ENCODE measurements around the gene NUDT3. TPM values are rescaled to one million over a fixed set of nuclear protein-coding genes. Genes with fewer than 3 reads are reported as not detected.

NUDT3 gene
- total and polyA plus RNA-seq, 9 of the 15 experiments (the other 6 are each of a cell fraction or from before 2014, with no cell fraction given): 5.4 to 81.2 (median 56.4) TPM

DNA sequence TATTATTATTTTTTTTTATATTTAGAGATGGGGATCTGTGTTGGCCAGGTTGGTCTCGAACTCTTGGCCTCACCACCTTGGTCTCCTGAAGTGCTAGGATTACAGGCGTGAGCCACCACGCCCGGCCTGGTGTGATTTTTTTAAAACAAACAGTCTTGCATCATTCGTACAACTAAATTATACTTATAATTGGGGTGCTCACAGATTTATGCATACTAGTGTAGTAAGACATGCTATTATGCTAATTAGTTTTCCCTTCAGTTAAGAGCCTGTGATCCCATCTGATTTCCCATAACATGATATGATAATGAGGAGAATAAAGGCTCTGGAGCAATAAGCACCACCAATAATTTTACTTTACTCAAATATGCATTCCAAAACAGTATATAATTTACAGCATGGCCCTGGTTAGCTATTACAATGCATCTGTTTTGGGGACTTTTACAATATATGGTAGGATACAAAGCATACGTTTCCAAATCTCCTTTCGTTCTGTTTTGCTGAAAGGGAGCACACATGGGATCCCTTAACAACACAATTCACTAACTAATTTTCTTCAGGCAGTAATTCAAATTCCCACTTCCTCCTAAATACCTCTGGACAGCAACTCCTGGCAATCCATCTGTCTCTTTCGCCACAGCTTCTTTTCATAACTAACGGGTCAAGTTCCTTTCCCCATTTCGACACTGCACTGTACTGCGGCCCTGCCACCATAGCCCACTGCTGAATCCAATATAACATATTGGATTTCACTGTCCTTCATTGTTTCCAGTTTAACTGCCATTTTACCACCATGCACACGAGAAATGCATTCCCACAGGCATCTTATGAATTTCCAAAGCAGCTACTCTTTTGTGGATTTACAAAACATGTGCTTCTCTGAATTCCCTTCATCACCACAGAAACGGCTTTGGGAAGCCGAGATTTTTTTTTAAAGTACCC is 1.7 kb downstream of the NUDT3 start (continued):
- no peak for TF ChIP-seq MED1 (CRISPR knock-in tag; IDR thresholded peaks at IDR 0.05; ENCODE audit: borderline replicate concordance)
- TF ChIP-seq SNIP1 (IDR thresholded peaks at IDR 0.05; ENCODE audit: low read depth): no peak
- TF ChIP-seq ESRRB (CRISPR knock-in tag; IDR thresholded peaks at IDR 0.05; ENCODE audit: borderline replicate concordance): no peak
- no peak for TF ChIP-seq GTF2F1 (IDR thresholded peaks at IDR 0.05; ENCODE audit: low read depth, low read length)
- no peak for TF ChIP-seq GABPB1 (CRISPR knock-in tag; IDR thresholded peaks at IDR 0.05)
- no peak for TF ChIP-seq XRCC3 (IDR thresholded peaks at IDR 0.05)
- TF ChIP-seq PTBP1 (IDR thresholded peaks at IDR 0.05; ENCODE audit: low read depth, low read length): no peak
- TF ChIP-seq USF2 (CRISPR knock-in tag; IDR thresholded peaks at IDR 0.05): no peak
- 0 out of 2 replicates have a peak, but pooled peaks have one; percentile 56 for TF ChIP-seq TRIM28 (IDR thresholded peaks at IDR 0.05)
- no peak for TF ChIP-seq NCOA4 (IDR thresholded peaks at IDR 0.05; ENCODE audit: partially characterized antibody)
- TF ChIP-seq CBX1 (IDR thresholded peaks at IDR 0.05; ENCODE audit: low read depth): no peak
- TF ChIP-seq ZNF124 (CRISPR knock-in tag; IDR thresholded peaks at IDR 0.05): no peak
- TF ChIP-seq IFI16 (CRISPR knock-in tag; IDR thresholded peaks at IDR 0.05): no peak
- TF ChIP-seq ZNF354B (CRISPR knock-in tag; IDR thresholded peaks at IDR 0.05): no peak
- no peak for TF ChIP-seq CBX2 (IDR thresholded peaks at IDR 0.05; ENCODE audit: insufficient read depth, low read length, poor library complexity, severe bottlenecking)
- no peak for TF ChIP-seq SAFB2 (IDR thresholded peaks at IDR 0.05; ENCODE audit: borderline replicate concordance, low read depth, low read length, severe bottlenecking)
- TF ChIP-seq GTF2A2 (tag; IDR thresholded peaks at IDR 0.05): no peak
- TF ChIP-seq, protein P1, sequence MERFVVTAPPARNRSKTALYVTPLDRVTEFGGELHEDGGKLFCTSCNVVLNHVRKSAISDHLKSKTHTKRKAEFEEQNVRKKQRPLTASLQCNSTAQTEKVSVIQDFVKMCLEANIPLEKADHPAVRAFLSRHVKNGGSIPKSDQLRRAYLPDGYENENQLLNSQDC (CRISPR knock-in tag; IDR thresholded peaks at IDR 0.05): no peak
- TF ChIP-seq, protein P2, sequence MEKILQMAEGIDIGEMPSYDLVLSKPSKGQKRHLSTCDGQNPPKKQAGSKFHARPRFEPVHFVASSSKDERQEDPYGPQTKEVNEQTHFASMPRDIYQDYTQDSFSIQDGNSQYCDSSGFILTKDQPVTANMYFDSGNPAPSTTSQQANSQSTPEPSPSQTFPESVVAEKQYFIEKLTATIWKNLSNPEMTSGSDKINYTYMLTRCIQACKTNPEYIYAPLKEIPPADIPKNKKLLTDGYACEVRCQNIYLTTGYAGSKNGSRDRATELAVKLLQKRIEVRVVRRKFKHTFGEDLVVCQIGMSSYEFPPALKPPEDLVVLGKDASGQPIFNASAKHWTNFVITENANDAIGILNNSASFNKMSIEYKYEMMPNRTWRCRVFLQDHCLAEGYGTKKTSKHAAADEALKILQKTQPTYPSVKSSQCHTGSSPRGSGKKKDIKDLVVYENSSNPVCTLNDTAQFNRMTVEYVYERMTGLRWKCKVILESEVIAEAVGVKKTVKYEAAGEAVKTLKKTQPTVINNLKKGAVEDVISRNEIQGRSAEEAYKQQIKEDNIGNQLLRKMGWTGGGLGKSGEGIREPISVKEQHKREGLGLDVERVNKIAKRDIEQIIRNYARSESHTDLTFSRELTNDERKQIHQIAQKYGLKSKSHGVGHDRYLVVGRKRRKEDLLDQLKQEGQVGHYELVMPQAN (IDR thresholded peaks at IDR 0.05; ENCODE audit: borderline replicate concordance): peak; percentile 56; the same call in 1 of the 2 replicates
- no peak for TF ChIP-seq ZFP36 (IDR thresholded peaks at IDR 0.05; ENCODE audit: low read depth, low read length, partially characterized antibody)
- TF ChIP-seq, protein P3, sequence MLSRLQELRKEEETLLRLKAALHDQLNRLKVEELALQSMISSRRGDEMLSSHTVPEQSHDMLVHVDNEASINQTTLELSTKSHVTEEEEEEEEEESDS (CRISPR knock-in tag; IDR thresholded peaks at IDR 0.05): no peak
- no peak for TF ChIP-seq RBM15 (IDR thresholded peaks at IDR 0.05; ENCODE audit: insufficient read depth, low read length)
- no peak for TF ChIP-seq RBBP5 (IDR thresholded peaks at IDR 0.05; ENCODE audit: borderline replicate concordance, insufficient read depth, low read length, poor library complexity, severe bottlenecking)
- no peak for TF ChIP-seq ZNF140 (CRISPR knock-in tag; IDR thresholded peaks at IDR 0.05)
- no peak for TF ChIP-seq ZNF347 (CRISPR knock-in tag; IDR thresholded peaks at IDR 0.05; ENCODE audit: low read depth)
